Measurements from ENCODE around the gene DUSP22.

DNA sequence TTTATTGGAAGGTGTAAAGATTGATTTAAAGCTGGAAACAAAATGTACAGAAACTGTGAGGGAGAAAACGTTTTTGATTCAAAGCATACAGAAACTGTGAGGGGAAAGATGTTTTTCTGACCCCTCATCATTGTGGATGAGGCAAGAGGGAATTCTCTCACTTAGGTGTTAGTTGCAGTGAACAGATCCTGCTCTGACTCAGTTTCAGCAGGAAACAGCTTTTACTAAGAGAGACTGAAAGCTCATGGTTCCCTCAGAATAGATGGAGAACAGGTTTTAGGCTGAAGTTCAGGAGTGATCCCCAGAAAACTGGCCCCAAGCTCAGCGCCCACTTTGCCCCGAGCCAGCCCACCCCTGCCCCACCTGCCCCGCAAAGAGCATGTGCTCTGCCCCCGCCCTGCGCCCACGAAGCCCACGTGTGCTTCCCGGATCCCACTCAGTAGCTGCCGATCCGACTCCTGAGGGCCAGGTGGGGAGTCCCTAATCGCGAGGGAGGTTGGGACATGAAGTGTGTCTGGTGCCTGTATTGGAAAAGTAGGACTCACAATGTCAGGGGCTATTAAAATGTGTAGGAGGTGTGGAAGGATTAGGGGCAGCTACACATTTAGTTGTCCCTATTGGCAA, 41.2 kb downstream of the DUSP22 start:
- TF ChIP-seq, protein P1, sequence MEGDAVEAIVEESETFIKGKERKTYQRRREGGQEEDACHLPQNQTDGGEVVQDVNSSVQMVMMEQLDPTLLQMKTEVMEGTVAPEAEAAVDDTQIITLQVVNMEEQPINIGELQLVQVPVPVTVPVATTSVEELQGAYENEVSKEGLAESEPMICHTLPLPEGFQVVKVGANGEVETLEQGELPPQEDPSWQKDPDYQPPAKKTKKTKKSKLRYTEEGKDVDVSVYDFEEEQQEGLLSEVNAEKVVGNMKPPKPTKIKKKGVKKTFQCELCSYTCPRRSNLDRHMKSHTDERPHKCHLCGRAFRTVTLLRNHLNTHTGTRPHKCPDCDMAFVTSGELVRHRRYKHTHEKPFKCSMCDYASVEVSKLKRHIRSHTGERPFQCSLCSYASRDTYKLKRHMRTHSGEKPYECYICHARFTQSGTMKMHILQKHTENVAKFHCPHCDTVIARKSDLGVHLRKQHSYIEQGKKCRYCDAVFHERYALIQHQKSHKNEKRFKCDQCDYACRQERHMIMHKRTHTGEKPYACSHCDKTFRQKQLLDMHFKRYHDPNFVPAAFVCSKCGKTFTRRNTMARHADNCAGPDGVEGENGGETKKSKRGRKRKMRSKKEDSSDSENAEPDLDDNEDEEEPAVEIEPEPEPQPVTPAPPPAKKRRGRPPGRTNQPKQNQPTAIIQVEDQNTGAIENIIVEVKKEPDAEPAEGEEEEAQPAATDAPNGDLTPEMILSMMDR (conservative IDR thresholded peaks at IDR 0.05 in 1 of 2, IDR thresholded peaks at IDR 0.05 in 1 of 2; ENCODE audit: low read depth in 1 of 2, low read length in 2 of 2): no peak
- no peak for TF ChIP-seq EZH2 (IDR thresholded peaks at IDR 0.05; ENCODE audit: low read length, missing control alignments)
